GM13977 (cell line): ENCODE measurements around the gene PIPOX.

Experiments used
- DNase-seq: peaks from one replicate; pipeline ENCODE4 v3.0.0; 2012; ENCODE audit warnings: low spot score
- CTCF ChIP-seq: IDR thresholded peaks from 2 replicates; pipeline ENCODE4 v1.5.1; 2012; ENCODE audit warnings: mild to moderate bottlenecking, control low read depth; ENCODE audit not compliant: insufficient read depth; ENCODE audit errors: extremely low read depth, missing control alignments
- in situ Hi-C: fragments of 300-500 bp; cut with MboI; formaldehyde crosslinking; loops from one replicate; pipeline ENCODE4 v1.12.0; 2022; ENCODE audit warnings: low sequenced_read_pairs, low pct_unique_long_range_greater_than_20kb, mixed read lengths, inconsistent platforms; ENCODE audit not compliant: unreplicated experiment

PIPOX gene

GRCh38 chr17:29031488-29031887 is 11.5 kb upstream of the PIPOX start:
- in situ Hi-C loops, result no loop called here
- DNase-seq, result no peak
- TF ChIP-seq CTCF, result no peak

GRCh38 chr17:29032013-29032856 is 10.7 kb upstream of the PIPOX start:
- TF ChIP-seq CTCF, result no peak
- in situ Hi-C loops, result no loop called here
- DNase-seq, result no peak

DNA sequence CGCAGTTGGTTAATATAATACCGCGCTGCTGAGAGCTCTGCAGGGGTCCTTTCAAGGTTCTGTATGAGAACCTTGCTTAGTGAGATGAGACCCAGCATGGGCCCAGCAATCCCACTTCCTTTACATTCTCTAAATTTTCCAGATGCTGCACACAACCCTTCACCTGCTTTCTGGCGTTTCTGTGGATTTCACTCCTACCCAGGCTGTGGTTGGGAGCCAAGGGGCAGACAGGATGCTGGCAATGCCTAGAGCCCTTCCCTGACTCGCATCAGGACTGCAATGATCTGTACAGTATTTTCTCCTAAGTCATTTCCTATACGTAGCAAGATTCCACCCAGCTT is 10.1 kb upstream of the PIPOX start:
- in situ Hi-C loops, result no loop called here
- no peak for DNase-seq
- no peak for TF ChIP-seq CTCF

DNA sequence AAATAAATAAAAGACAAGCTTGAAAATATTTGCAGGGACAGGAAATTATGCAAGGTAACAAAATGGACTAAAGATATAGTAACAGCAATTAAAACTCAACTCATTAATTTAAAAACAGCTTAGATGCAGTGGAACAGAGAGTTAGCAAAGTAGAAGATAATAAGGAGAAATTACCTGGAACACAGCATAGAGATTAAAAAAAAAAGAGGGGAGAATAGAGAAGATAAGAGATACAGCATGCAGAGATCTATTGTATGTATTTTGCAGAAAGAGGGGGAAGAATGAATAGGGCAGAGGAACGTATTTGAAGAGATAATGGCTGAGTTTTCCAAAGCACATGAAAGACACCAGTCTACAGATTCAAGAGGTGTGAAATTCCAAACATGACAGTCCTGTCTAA is 8.4 kb upstream of the PIPOX start:
- no peak for TF ChIP-seq CTCF
- DNase-seq, result no peak
- in situ Hi-C loops, result no loop called here

DNA sequence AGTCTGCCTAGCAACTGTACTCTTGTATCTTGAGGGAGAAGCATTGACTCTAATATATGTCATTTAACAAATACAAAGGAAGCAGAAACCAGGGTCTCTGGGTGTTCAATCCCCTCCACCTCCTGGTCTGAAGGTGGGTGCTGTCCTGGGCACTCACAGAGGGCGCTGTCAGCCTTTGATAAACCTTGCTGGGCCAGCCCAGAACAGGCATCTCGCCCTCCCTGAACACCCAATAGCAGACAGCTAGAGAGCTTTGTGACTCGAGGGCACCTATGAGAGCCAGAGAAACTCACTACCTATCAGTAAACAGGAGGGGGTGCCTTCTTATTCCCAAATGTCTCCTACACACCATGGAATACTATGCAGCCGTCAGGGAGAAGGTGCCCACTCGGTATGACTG is 6.4 kb upstream of the PIPOX start:
- in situ Hi-C loops, result no loop called here
- TF ChIP-seq CTCF, result no peak
- no peak for DNase-seq

GRCh38 chr17:29037739-29038084 is 5.2 kb upstream of the PIPOX start:
- in situ Hi-C loops, result no loop called here
- no peak for TF ChIP-seq CTCF
- DNase-seq, result no peak
